ENCODE data around the gene EPO.
"Not testable (repeated sequence)": the region's sequence is repeated elsewhere in the genome, so short reads cannot be mapped to it uniquely, and the experiment has no call there.

EPO gene

GRCh38 chr7:100705320-100705752 is 14.9 kb upstream of the EPO start:
- no peak for DNase-seq (ENCODE audit: low read depth, low spot score)

GRCh38 chr7:100705753-100706671 is 14.3 kb upstream of the EPO start, which contains the start of gene POP7:
TSS of gene POP7 (plus strand) at chr7:100706121. CDS start at chr7:100706831, 710 bp downstream.
- DNase-seq (ENCODE audit: low read depth, low spot score): peak; percentile 84

GRCh38 chr7:100706672-100707311 is 13.5 kb upstream of the EPO start:
- no peak for DNase-seq (ENCODE audit: low read depth, low spot score)

- DNase-seq (ENCODE audit: low read depth, low spot score): no peak
These were observed 11.9 kb upstream of the EPO start for GRCh38 chr7:100708395-100708794.

DNA sequence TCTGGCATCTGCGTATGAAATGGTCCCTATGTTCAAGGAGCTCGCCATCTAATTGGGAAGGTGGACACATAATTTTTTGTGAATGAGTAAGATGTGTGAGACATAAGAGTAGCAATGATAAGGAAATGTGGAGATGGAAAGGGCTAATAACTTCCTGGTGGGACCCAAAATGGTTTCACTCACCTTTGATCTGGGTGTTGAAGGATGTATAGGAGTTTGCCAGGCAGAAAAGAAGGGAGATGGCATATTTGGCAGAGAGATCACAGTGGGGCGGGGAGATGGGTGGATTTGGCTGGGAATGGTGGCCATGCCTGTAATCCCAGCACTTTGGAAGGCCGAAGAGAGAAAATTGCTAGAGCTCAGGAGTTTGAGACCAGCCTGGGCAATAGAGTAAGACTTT is 9.8 kb upstream of the EPO start:
- no peak for DNase-seq (ENCODE audit: low read depth, low spot score)

DNA sequence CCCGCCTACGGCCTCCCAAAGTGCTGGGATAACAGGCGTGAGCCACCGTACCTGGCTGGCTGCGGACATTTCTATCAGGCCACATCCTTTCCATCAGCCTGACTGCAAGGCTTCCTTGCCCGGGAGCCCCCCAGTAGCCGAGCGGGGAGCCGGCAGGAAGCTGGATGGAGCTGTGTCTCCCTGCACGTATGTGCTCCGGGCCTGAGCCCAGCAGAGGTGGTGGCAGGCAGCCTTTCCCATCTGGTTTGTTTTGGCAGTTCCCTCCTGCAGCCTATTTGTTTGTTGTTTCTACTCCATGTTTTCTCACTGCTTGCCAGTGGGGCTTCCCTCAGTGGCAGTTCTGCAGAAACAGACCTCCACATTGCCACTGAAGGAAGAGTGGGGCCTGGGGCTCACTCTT is 8.9 kb upstream of the EPO start:
- DNase-seq (ENCODE audit: low read depth, low spot score): no peak

- no peak for DNase-seq (ENCODE audit: low read depth, low spot score)
These were observed 5.5 kb upstream of the EPO start for GRCh38 chr7:100714725-100715124.

- DNase-seq (ENCODE audit: low read depth, low spot score): not testable (repeated sequence)
These were observed 3.2 kb upstream of the EPO start for GRCh38 chr7:100717073-100717472.

- no peak for DNase-seq (ENCODE audit: low read depth, low spot score)
These were observed 567 bp upstream of the EPO start for GRCh38 chr7:100719523-100720278.

DNA sequence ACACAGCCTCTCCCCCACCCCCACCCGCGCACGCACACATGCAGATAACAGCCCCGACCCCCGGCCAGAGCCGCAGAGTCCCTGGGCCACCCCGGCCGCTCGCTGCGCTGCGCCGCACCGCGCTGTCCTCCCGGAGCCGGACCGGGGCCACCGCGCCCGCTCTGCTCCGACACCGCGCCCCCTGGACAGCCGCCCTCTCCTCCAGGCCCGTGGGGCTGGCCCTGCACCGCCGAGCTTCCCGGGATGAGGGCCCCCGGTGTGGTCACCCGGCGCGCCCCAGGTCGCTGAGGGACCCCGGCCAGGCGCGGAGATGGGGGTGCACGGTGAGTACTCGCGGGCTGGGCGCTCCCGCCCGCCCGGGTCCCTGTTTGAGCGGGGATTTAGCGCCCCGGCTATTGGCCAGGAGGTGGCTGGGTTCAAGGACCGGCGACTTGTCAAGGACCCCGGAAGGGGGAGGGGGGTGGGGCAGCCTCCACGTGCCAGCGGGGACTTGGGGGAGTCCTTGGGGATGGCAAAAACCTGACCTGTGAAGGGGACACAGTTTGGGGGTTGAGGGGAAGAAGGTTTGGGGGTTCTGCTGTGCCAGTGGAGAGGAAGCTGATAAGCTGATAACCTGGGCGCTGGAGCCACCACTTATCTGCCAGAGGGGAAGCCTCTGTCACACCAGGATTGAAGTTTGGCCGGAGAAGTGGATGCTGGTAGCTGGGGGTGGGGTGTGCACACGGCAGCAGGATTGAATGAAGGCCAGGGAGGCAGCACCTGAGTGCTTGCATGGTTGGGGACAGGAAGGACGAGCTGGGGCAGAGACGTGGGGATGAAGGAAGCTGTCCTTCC is 620 bp downstream of the EPO start:
- DNase-seq (ENCODE audit: low read depth, low spot score): no peak

GRCh38 chr7:100721505-100721812 is 1.2 kb downstream of the EPO start:
- no peak for DNase-seq (ENCODE audit: low read depth, low spot score)

GRCh38 chr7:100722480-100723212 is 2.4 kb downstream of the EPO start:
- DNase-seq (ENCODE audit: low read depth, low spot score): no peak

- DNase-seq (ENCODE audit: low read depth, low spot score): no peak
These were observed 3.5 kb downstream of the EPO start for GRCh38 chr7:100723732-100724275.

GRCh38 chr7:100724364-100724763 is 4.1 kb downstream of the EPO start:
- DNase-seq (ENCODE audit: low read depth, low spot score): not testable (repeated sequence)

DNA sequence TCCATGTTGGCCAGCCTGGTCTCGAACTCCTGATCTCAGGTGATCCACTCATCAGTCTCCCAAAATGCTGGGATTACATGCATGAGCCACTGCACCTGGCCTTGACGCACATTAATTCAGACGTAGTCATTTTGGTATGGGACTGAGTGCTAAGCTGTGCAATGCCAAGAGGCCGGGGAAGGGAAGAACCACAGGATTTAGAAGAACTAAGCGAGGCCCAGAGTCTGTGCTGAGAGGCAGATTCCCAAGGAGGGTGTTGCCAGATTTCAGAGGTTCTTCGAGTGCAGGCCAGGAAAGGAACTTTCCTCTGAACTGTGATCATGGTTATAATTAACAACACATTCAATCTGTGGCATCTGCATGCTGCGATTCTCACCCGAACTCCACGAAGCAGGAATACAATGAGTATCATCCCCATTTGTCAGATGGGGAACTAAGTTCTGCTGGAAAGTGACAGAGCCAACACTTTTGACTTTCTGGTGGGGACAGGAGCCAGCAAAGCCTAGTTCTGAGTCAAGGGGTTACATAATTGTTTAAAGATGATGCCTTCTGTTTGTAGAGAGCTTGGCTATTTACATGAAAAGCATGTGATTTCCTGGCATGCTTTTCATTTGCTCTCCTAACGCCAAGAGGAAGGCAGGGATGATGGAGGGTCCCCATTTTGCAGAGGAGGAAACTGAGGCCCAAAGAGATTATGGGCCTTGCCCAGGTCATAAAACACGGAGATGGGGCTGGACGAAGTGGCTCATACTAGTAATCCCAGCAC is 6.9 kb downstream of the EPO start:
- no peak for DNase-seq (ENCODE audit: low read depth, low spot score)

- DNase-seq (ENCODE audit: low read depth, low spot score): no peak
These were observed 7.9 kb downstream of the EPO start for GRCh38 chr7:100728196-100728595.

- no peak for DNase-seq (ENCODE audit: low read depth, low spot score)
These were observed 10.0 kb downstream of the EPO start for GRCh38 chr7:100730136-100730800.

DNA sequence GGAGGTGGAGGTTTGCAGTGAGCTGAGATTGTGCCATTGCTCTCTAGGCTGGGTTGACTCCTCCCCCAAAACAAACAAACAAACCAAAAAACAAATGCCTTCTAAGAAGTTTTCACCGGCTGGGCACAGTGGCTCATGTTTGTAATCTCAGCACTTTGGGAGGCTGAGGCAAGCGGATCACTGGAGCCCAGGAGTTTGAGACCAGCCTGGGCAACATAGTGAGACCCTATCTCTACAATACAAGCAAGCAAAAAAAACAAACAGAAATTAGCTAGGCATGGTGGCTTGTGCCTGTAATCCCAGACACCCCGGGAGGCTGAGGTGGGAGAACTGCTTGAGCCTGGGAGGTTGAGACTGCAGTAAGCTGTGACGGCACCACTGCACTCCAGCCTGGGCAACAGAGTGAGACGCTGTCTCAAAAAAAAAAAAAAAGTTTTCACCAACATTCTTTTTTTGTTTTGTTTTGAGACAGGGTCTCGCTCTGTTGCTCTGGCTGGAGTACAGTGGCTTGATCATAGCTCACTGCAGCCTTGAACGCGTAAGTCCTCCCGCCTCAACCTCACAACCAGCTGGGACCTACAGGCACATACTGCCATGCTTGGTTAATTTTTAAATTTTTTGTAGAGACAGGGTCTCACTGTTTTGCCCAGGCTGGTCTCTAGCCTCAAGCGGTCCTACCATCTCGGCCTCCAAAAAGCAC is 11.8 kb downstream of the EPO start:
- DNase-seq (ENCODE audit: low read depth, low spot score): no peak

Data from iPS DF 19.7 (cell line).